ENCODE data around the gene AHSP. TPM values are rescaled to one million over a fixed set of nuclear protein-coding genes. Genes with fewer than 3 reads are reported as not detected.

AHSP gene
- total RNA-seq, 1 donor from 2014 or later = not detected

GRCh38 chr16:31496670-31497069 lies 31.0 kb upstream of the AHSP start:
- no peak for DNase-seq (ENCODE audit: extremely low spot score, unreplicated experiment)
- Mint-ChIP-seq H3K27me3 (no peaks in the 10 kb centered on the region), H3K36me3 (peaks cover 11% of the 10 kb centered on the region), H3K4me1 (ENCODE audit: unreplicated experiment) (no peaks in the 10 kb centered on the region), H3K4me3 (no peak overlapping the region), H3K9me3 (no peaks in the 10 kb centered on the region), H3K27ac (no peak overlapping the region)
- TF ChIP-seq CTCF (conservative IDR thresholded peaks at IDR 0.05) = no peak

GRCh38 chr16:31498493-31498892 lies 29.2 kb upstream of the AHSP start:
- Mint-ChIP-seq H3K9me3 (no peaks in the 10 kb centered on the region), H3K4me1 (ENCODE audit: unreplicated experiment) (no peaks in the 10 kb centered on the region), H3K36me3 (peaks cover 6% of the 10 kb centered on the region), H3K27ac (no peak overlapping the region), H3K27me3 (no peaks in the 10 kb centered on the region), H3K4me3 (no peak overlapping the region)
- DNase-seq (ENCODE audit: extremely low spot score, unreplicated experiment) = no peak
- TF ChIP-seq CTCF (conservative IDR thresholded peaks at IDR 0.05) = no peak

GRCh38 chr16:31499928-31500327 lies 27.8 kb upstream of the AHSP start:
- peaks cover 5% of the 10 kb centered on the region for H3K36me3 Mint-ChIP-seq
- no peak overlapping the region for H3K27ac Mint-ChIP-seq
- peaks cover under 1% of the 10 kb centered on the region for H3K4me1 Mint-ChIP-seq (ENCODE audit: unreplicated experiment)
- H3K4me3 Mint-ChIP-seq = no peak overlapping the region
- no peaks in the 10 kb centered on the region for H3K27me3 Mint-ChIP-seq
- no peak for DNase-seq (ENCODE audit: extremely low spot score, unreplicated experiment)
- no peak for TF ChIP-seq CTCF (conservative IDR thresholded peaks at IDR 0.05)
- no peaks in the 10 kb centered on the region for H3K9me3 Mint-ChIP-seq

- Mint-ChIP-seq H3K4me3 (no peak overlapping the region), H3K4me1 (ENCODE audit: unreplicated experiment) (peaks cover 6% of the 10 kb centered on the region), H3K36me3 (peaks cover 8% of the 10 kb centered on the region), H3K9me3 (no peaks in the 10 kb centered on the region), H3K27me3 (no peaks in the 10 kb centered on the region), H3K27ac (no peak overlapping the region)
- DNase-seq (ENCODE audit: extremely low spot score, unreplicated experiment) = no peak
- TF ChIP-seq CTCF (conservative IDR thresholded peaks at IDR 0.05) = no peak
Observed at GRCh38 chr16:31501226-31501965, 26.3 kb upstream of the AHSP start.

- no peak for TF ChIP-seq CTCF (conservative IDR thresholded peaks at IDR 0.05)
- peaks cover 7% of the 10 kb centered on the region for H3K4me1 Mint-ChIP-seq (ENCODE audit: unreplicated experiment)
- H3K36me3 Mint-ChIP-seq = peaks cover 8% of the 10 kb centered on the region
- no peaks in the 10 kb centered on the region for H3K27me3 Mint-ChIP-seq
- DNase-seq (ENCODE audit: extremely low spot score, unreplicated experiment) = no peak
- H3K27ac Mint-ChIP-seq = no peak overlapping the region
- no peak overlapping the region for H3K4me3 Mint-ChIP-seq
- H3K9me3 Mint-ChIP-seq = no peaks in the 10 kb centered on the region
Observed at GRCh38 chr16:31501966-31502348, 25.7 kb upstream of the AHSP start.
